H1 (cell line): ENCODE results near the gene PATE1. TPM values are rescaled to one million over a fixed set of nuclear protein-coding genes. Genes with fewer than 3 reads are reported as not detected.

Source experiments
- CTCF ChIA-PET: fragments of 300-600 bp; sonication (Branson Sonifier 250); formaldehyde crosslinking; loops from one replicate; lab custom pipeline; 2021; ENCODE audit not compliant: partially characterized antibody; lab: Charles Lee
- POLR2A ChIA-PET: fragments of 300-600 bp; sonication (Branson Sonifier 250); formaldehyde crosslinking; loops from one replicate; lab custom pipeline; 2021; ENCODE audit warnings: inconsistent platforms; ENCODE audit not compliant: partially characterized antibody; lab: Charles Lee
- DNase-seq, 2 experiments: peaks; one replicate each; pipeline versions ENCODE4 v3.0.0 to v3.0.0-alpha.2; 2010 to 2022; ENCODE audit warnings: low spot score in 2 of 2, low read depth in 1 of 2, mixed read lengths in 1 of 2
- FAIRE-seq: peaks from 2 replicates; lab custom pipeline; 2011; peaks lifted over from hg19 to GRCh38; lab: Jason Lieb, UNC
- H2AFZ ChIP-seq: 2 replicates; pipeline ENCODE4 v1.8.1; 2012; ENCODE audit warnings: low read length, inconsistent platforms
- H2AK5ac ChIP-seq: 2 replicates; pipeline ENCODE4 v1.6.1; 2013; ENCODE audit warnings: low read depth, low read length
- H2BK120ac ChIP-seq: replicated peaks from 2 replicates; pipeline ENCODE3; 2013; ENCODE audit warnings: low read depth, low read length, inconsistent platforms
- H2BK12ac ChIP-seq: 2 replicates; pipeline ENCODE4 v1.6.1; 2013; ENCODE audit warnings: low read depth, low read length
- H2BK15ac ChIP-seq: 2 replicates; pipeline ENCODE4 v1.6.1; 2013; ENCODE audit warnings: low read length
- H2BK20ac ChIP-seq: 2 replicates; pipeline ENCODE4 v1.6.1; 2013; ENCODE audit warnings: low read length
- H2BK5ac ChIP-seq: 2 replicates; pipeline ENCODE4 v1.6.1; 2013; ENCODE audit warnings: low read depth, low read length
- H3K14ac ChIP-seq: 2 replicates; pipeline ENCODE4 v1.6.1; 2013; ENCODE audit warnings: inconsistent platforms; ENCODE audit not compliant: insufficient read length
- H3K18ac ChIP-seq: 2 replicates; pipeline ENCODE4 v1.6.1; 2013; ENCODE audit warnings: low read length; ENCODE audit errors: extremely low read depth
- H3K23ac ChIP-seq: 2 replicates; pipeline ENCODE4 v1.6.1; 2013; ENCODE audit warnings: inconsistent platforms; ENCODE audit not compliant: insufficient read length
- H3K23me2 ChIP-seq: 2 replicates; pipeline ENCODE4 v1.6.1; 2013; ENCODE audit warnings: low read depth, low read length
- H3K27ac ChIP-seq: 2 replicates; pipeline ENCODE4 v1.6.1; 2011; ENCODE audit warnings: low read depth, low read length, inconsistent platforms
- H3K27me3 ChIP-seq, 4 experiments: replicated peaks in 1 of 4; 1 replicate in 1 of 4; 2 replicates in 3 of 4; pipeline versions ENCODE4 v1.6.1 to v1.8.1; 2011 to 2013; ENCODE audit warnings: low read length in 3 of 4, mild to moderate bottlenecking in 3 of 4, inconsistent platforms in 2 of 4, mixed read lengths in 2 of 4, moderate library complexity in 1 of 4; ENCODE audit not compliant: control insufficient read depth in 3 of 4, insufficient read depth in 3 of 4; ENCODE audit errors: extremely low read depth in 1 of 4
- H3K36me3 ChIP-seq, 4 experiments: 2 replicates each; pipeline versions ENCODE4 v1.6.1 to v1.8.1; 2011 to 2013; ENCODE audit warnings: mild to moderate bottlenecking in 4 of 4, low read length in 3 of 4, moderate library complexity in 2 of 4, control low read depth in 1 of 4, inconsistent platforms in 1 of 4; ENCODE audit not compliant: insufficient read depth in 4 of 4, control insufficient read depth in 2 of 4
- H3K4ac ChIP-seq: replicated peaks from 2 replicates; pipeline ENCODE3; 2013; ENCODE audit warnings: low read length, low read depth, mixed read lengths, inconsistent platforms; ENCODE audit not compliant: insufficient read length
- H3K4me1 ChIP-seq, 4 experiments: replicated peaks in 1 of 4; 1 replicate in 1 of 4; 2 replicates in 3 of 4; pipeline versions ENCODE4 v1.6.1 to v1.8.1; 2011 to 2013; ENCODE audit warnings: low read length in 3 of 4, inconsistent platforms in 2 of 4, mixed read lengths in 1 of 4; ENCODE audit not compliant: insufficient read depth in 4 of 4, control insufficient read depth in 3 of 4
- H3K4me2 ChIP-seq, 2 experiments: 2 replicates each; pipeline versions ENCODE4 v1.6.1 to v1.8.1; 2011 to 2013; ENCODE audit warnings: low read depth in 2 of 2, low read length in 2 of 2, control low read depth in 1 of 2, inconsistent platforms in 1 of 2, mild to moderate bottlenecking in 1 of 2; ENCODE audit not compliant: insufficient read depth in 1 of 2
- H3K4me3 ChIP-seq, 4 experiments: fragments of 200-600, 300-600 bp in 1 of 4; sonication (generic), shearing (Covaris generic), sonication (Bioruptor Twin) in 1 of 4; 2 replicates each; pipeline versions ENCODE4 v1.5.1 to v1.8.1; 2011 to 2016; ENCODE audit warnings: low read length in 4 of 4, low read depth in 3 of 4, control low read depth in 2 of 4, inconsistent platforms in 2 of 4, mild to moderate bottlenecking in 2 of 4, mixed read lengths in 1 of 4, moderate library complexity in 1 of 4; ENCODE audit not compliant: insufficient read depth in 2 of 4; ENCODE audit errors: extremely low read depth in 1 of 4
- H3K56ac ChIP-seq: replicated peaks from 2 replicates; pipeline ENCODE3; 2013; ENCODE audit warnings: low read depth, mild to moderate bottlenecking, mixed read lengths, low read length, inconsistent platforms; ENCODE audit not compliant: insufficient read length
- H3K79me1 ChIP-seq: 2 replicates; pipeline ENCODE4 v1.6.1; 2013; ENCODE audit warnings: low read depth, low read length, control low read depth
- H3K79me2 ChIP-seq, 2 experiments: 2 replicates each; pipeline versions ENCODE4 v1.6.1 to v1.8.1; 2012 to 2013; ENCODE audit warnings: low read length in 2 of 2, mild to moderate bottlenecking in 2 of 2, inconsistent platforms in 1 of 2; ENCODE audit not compliant: insufficient read depth in 2 of 2, control insufficient read depth in 1 of 2
- H3K9ac ChIP-seq, 4 experiments: replicated peaks in 1 of 4; 1 replicate in 1 of 4; 2 replicates in 3 of 4; pipeline versions ENCODE4 v1.6.1 to v1.8.1; 2011 to 2013; ENCODE audit warnings: low read depth in 3 of 4, low read length in 3 of 4, control low read depth in 2 of 4, mild to moderate bottlenecking in 2 of 4, moderate library complexity in 2 of 4, inconsistent platforms in 1 of 4; ENCODE audit errors: extremely low read depth in 1 of 4
- H3K9me3 ChIP-seq, 2 experiments: 2 replicates each; pipeline versions ENCODE4 v1.6.1 to v1.8.1; 2012 to 2013; ENCODE audit warnings: mild to moderate bottlenecking in 2 of 2, moderate library complexity in 2 of 2, control low read depth in 1 of 2, inconsistent platforms in 1 of 2, low read depth in 1 of 2, low read length in 1 of 2, mixed read lengths in 1 of 2; ENCODE audit not compliant: insufficient read depth in 2 of 2
- H4K20me1 ChIP-seq, 2 experiments: replicated peaks in 1 of 2; 2 replicates each; pipeline versions ENCODE3 to v1.8.1; 2011 to 2013; ENCODE audit warnings: inconsistent platforms in 2 of 2, low read length in 2 of 2, mild to moderate bottlenecking in 1 of 2; ENCODE audit not compliant: insufficient read depth in 2 of 2, control insufficient read depth in 1 of 2
- H4K5ac ChIP-seq: 2 replicates; pipeline ENCODE4 v1.6.1; 2013; ENCODE audit warnings: low read length, low read depth, mixed read lengths, inconsistent platforms; ENCODE audit not compliant: insufficient read length
- H4K8ac ChIP-seq: 2 replicates; pipeline ENCODE4 v1.8.0; 2013; ENCODE audit warnings: mild to moderate bottlenecking, moderate library complexity, low read length, inconsistent platforms; ENCODE audit not compliant: insufficient read depth; ENCODE audit errors: extremely low read depth
- H4K91ac ChIP-seq: replicated peaks from 2 replicates; pipeline ENCODE3; 2013; ENCODE audit warnings: low read length, mixed read lengths, inconsistent platforms; ENCODE audit not compliant: insufficient read length
- CHD2 ChIP-seq: IDR thresholded peaks from 2 replicates; pipeline ENCODE4 v1.6.1; 2012; ENCODE audit warnings: low read length, improper control_type of control experiment
- CREB1 ChIP-seq: IDR thresholded peaks from 2 replicates; pipeline ENCODE4 v1.6.1; 2012; ENCODE audit warnings: inconsistent platforms
- MAFK ChIP-seq: IDR thresholded peaks from 2 replicates; pipeline ENCODE4 v1.6.1; 2012; ENCODE audit warnings: low read depth, mild to moderate bottlenecking, improper control_type of control experiment, low read length
- PHF8 ChIP-seq: fragments of 200-600 bp; sonication (generic); conservative IDR thresholded peaks from 2 replicates; pipeline ENCODE4 v1.7.1; 2012; ENCODE audit warnings: low read depth, mild to moderate bottlenecking, inconsistent platforms, low read length, moderate library complexity
- TEAD4 ChIP-seq: IDR thresholded peaks from 2 replicates; pipeline ENCODE4 v1.6.1; 2012; ENCODE audit warnings: low read depth, low read length, inconsistent platforms, mixed read lengths
- WGBS, 2 experiments: shearing (Covaris generic) in 1 of 2; methylation state at CpG; one replicate each; pipeline versions ENCODE4 v1.1.6 to v1.1.7; 2013 to 2015; ENCODE audit warnings: low lambda C conversion rate in 2 of 2, mixed read lengths in 2 of 2, inconsistent platforms in 1 of 2, low coverage in 1 of 2, missing lambda C conversion rate in 1 of 2; ENCODE audit not compliant: insufficient replicate concordance in 2 of 2, insufficient coverage in 1 of 2, insufficient read length in 1 of 2; ENCODE audit errors: extremely low coverage in 1 of 2, missing lambda C conversion rate in 1 of 2; 5-methylcytosine and 5-hydroxymethylcytosine counted together
- polyA plus RNA-seq, 7 experiments: library from polyadenylated mRNA; depleted of rRNA in 3 of 7; stranded (reverse) in 5 of 7; unstranded in 2 of 7; fragments of >200 nt in 5 of 7; fragments of 200-250 nt in 2 of 7; gene quantifications; 1 replicate in 5 of 7; 2 replicates in 1 of 7; 4 replicates in 1 of 7; pipeline versions ENCODE4 v1.2.1 to v1.2.3, GENCODE V29; 2011 to 2013; ENCODE audit warnings: missing spikeins in 2 of 7, mixed read lengths in 2 of 7
- total RNA-seq: library from RNA; stranded (reverse); fragmentation: NEBNext Ultra II Directional; extraction: Animal tissue kit (Norgen Biotek cat#: 25700); gene quantifications from 2 replicates; pipeline ENCODE4 v1.2.1, GENCODE V29; 2021

PATE1 gene
- total and polyA plus RNA-seq, 2 of the 8 experiments (the other 6 are each of a cell fraction or from before 2014, with no cell fraction given), result not detected

GRCh38 chr11:125756050-125756449 lies 10.0 kb downstream of the PATE1 start:
- CTCF ChIA-PET, result interaction anchor here (1.1 kb wide), 1 partner anchor 115 kb away, joined by 3 read pairs; no protein-coding TSS in a partner anchor
- Histone ChIP-seq H3K36me3 (no peaks in the 10 kb centered on the region), H3K79me1 (no peaks in the 10 kb centered on the region), H2BK5ac (no peak overlapping the region), H3K56ac (no peak overlapping the region), H4K5ac (no peak overlapping the region), H3K4me3 (no peak overlapping the region), H3K4me1 (no peaks in the 10 kb centered on the region), H3K9me3 (no peaks in the 10 kb centered on the region), H4K8ac (no peak overlapping the region), H3K79me2 (no peaks in the 10 kb centered on the region), H2BK120ac (no peak overlapping the region), H3K27me3 (no peaks in the 10 kb centered on the region), H2BK15ac (no peak overlapping the region), H3K27ac (no peak overlapping the region), H2BK12ac (no peak overlapping the region), H3K18ac (no peak overlapping the region), H4K91ac (no peak overlapping the region), H3K23ac (no peak overlapping the region), H2AK5ac (no peak overlapping the region), H3K9ac (no peak overlapping the region), H2AFZ (no peak overlapping the region), H3K14ac (no peak overlapping the region), H4K20me1 (no peaks in the 10 kb centered on the region), H3K4ac (no peak overlapping the region), H3K23me2 (no peaks in the 10 kb centered on the region), H3K4me2 (no peak overlapping the region), H2BK20ac (no peak overlapping the region)
- DNase-seq, result no peak
- FAIRE-seq, result no peak
- POLR2A ChIA-PET, result no interaction called here
- WGBS, 2 experiments, result 96% methylated on average over 7 of the region's 7 CpGs; no CpG with 5 or more reads in 1 of the 2 experiments
- TF ChIP-seq TEAD4 (no peak), CREB1 (no peak), MAFK (no peak), CHD2 (no peak), PHF8 (no peak)
